HG02610 (cell line): ENCODE measurements around the gene CFAP45.
A peak's percentile ranks its signal among the peaks of the same experiment; 100 is the strongest.

Experiments used
- ATAC-seq: cut with Tn5 transposase; IDR thresholded peaks from one replicate; pipeline ENCODE4 v1.9.1; 2021; ENCODE audit warnings: mild to moderate bottlenecking, moderate library complexity; ENCODE audit not compliant: unreplicated experiment

CFAP45 gene

GRCh38 chr1:159880430-159880829 lies 19.5 kb downstream of the CFAP45 start:
- ATAC-seq = no peak

- no peak for ATAC-seq
Measured at GRCh38 chr1:159879977-159880376, 20.0 kb downstream of the CFAP45 start.

- ATAC-seq = no peak
Measured at GRCh38 chr1:159879136-159879535, 20.8 kb downstream of the CFAP45 start.

GRCh38 chr1:159877695-159878444 lies 22.1 kb downstream of the CFAP45 start:
- no peak for ATAC-seq

- ATAC-seq = no peak
Measured at GRCh38 chr1:159873530-159874143, 26.3 kb downstream of the CFAP45 start.

GRCh38 chr1:159872891-159873290 lies 27.1 kb downstream of the CFAP45 start:
- no peak for ATAC-seq

GRCh38 chr1:159870704-159871103 lies 29.3 kb downstream of the CFAP45 start:
- no peak for ATAC-seq

- no peak for ATAC-seq
Measured at GRCh38 chr1:159869607-159870006, 30.4 kb downstream of the CFAP45 start.

GRCh38 chr1:159869173-159869572 lies 30.8 kb downstream of the CFAP45 start:
- peak; percentile 81 for ATAC-seq

- peak; percentile 21 for ATAC-seq
Measured at GRCh38 chr1:159868766-159869165, 31.2 kb downstream of the CFAP45 start.

GRCh38 chr1:159867664-159868026 lies 32.3 kb downstream of the CFAP45 start:
- no peak for ATAC-seq

- ATAC-seq = no peak
Measured at GRCh38 chr1:159866905-159867663, 32.9 kb downstream of the CFAP45 start.

- no peak for ATAC-seq
Measured at GRCh38 chr1:159866066-159866465, 33.9 kb downstream of the CFAP45 start.

GRCh38 chr1:159864262-159864661 lies 35.7 kb downstream of the CFAP45 start:
- no peak for ATAC-seq

- no peak for ATAC-seq
Measured at GRCh38 chr1:159862557-159862956, 37.4 kb downstream of the CFAP45 start, which contains the start of gene VSIG8. Gene VSIG8 (minus strand): TSS chr1:159862657. CDS start chr1:159862521, 136 bp downstream.

GRCh38 chr1:159862031-159862430 lies 37.9 kb downstream of the CFAP45 start:
- ATAC-seq = no peak

GRCh38 chr1:159861218-159861617 lies 38.7 kb downstream of the CFAP45 start:
- ATAC-seq = no peak

GRCh38 chr1:159860456-159860855 lies 39.5 kb downstream of the CFAP45 start:
- ATAC-seq = no peak

- no peak for ATAC-seq
Measured at GRCh38 chr1:159859767-159860322, 40.1 kb downstream of the CFAP45 start.

GRCh38 chr1:159857889-159858288 lies 42.1 kb downstream of the CFAP45 start:
- ATAC-seq = no peak

- ATAC-seq = no peak
Measured at GRCh38 chr1:159856576-159856975, 43.4 kb downstream of the CFAP45 start.
